ENCODE measurements around the gene AQP12A.

Gene AQP12A

GRCh38 chr2:240645346-240645745 lies 46.3 kb upstream of the AQP12A start:
- TF ChIP-seq CTCF (conservative IDR thresholded peaks at IDR 0.05; ENCODE audit: control insufficient read depth, insufficient read depth, low read depth, low read length): no peak
- H3K4me3 ChIP-seq (ENCODE audit: control insufficient read depth, low read depth, low read length): no peak overlapping the region

GRCh38 chr2:240645801-240646175 lies 45.9 kb upstream of the AQP12A start:
- no peak for TF ChIP-seq CTCF (conservative IDR thresholded peaks at IDR 0.05; ENCODE audit: control insufficient read depth, insufficient read depth, low read depth, low read length)
- no peak overlapping the region for H3K4me3 ChIP-seq (ENCODE audit: control insufficient read depth, low read depth, low read length)
- no peak for DNase-seq (ENCODE audit: low read depth)

More at GRCh38 chr2:240645346-240645745, 46.3 kb upstream of the AQP12A start:
- no peak for DNase-seq (ENCODE audit: low read depth)

GRCh38 chr2:240646176-240646899 lies 45.3 kb upstream of the AQP12A start:
- H3K4me3 ChIP-seq (ENCODE audit: control insufficient read depth, low read depth, low read length): no peak overlapping the region
- no peak for TF ChIP-seq CTCF (conservative IDR thresholded peaks at IDR 0.05; ENCODE audit: control insufficient read depth, insufficient read depth, low read depth, low read length)
- DNase-seq (ENCODE audit: low read depth): no peak

- no peak for TF ChIP-seq CTCF (conservative IDR thresholded peaks at IDR 0.05; ENCODE audit: control insufficient read depth, insufficient read depth, low read depth, low read length)
- no peak overlapping the region for H3K4me3 ChIP-seq (ENCODE audit: control insufficient read depth, low read depth, low read length)
- no peak for DNase-seq (ENCODE audit: low read depth)
Observed at GRCh38 chr2:240646900-240647502, 44.7 kb upstream of the AQP12A start.

GRCh38 chr2:240647503-240648154 lies 44.0 kb upstream of the AQP12A start:
- DNase-seq (ENCODE audit: low read depth): no peak
- TF ChIP-seq CTCF (conservative IDR thresholded peaks at IDR 0.05; ENCODE audit: control insufficient read depth, insufficient read depth, low read depth, low read length): no peak
- H3K4me3 ChIP-seq (ENCODE audit: control insufficient read depth, low read depth, low read length): no peak overlapping the region

GRCh38 chr2:240648155-240648649 lies 43.5 kb upstream of the AQP12A start:
- H3K4me3 ChIP-seq (ENCODE audit: control insufficient read depth, low read depth, low read length): no peak overlapping the region
- no peak for DNase-seq (ENCODE audit: low read depth)
- no peak for TF ChIP-seq CTCF (conservative IDR thresholded peaks at IDR 0.05; ENCODE audit: control insufficient read depth, insufficient read depth, low read depth, low read length)

Measured in fibroblast of mammary gland (primary cell).